ENCODE data around the gene USP54. TPM values are rescaled to one million over a fixed set of nuclear protein-coding genes. Genes with fewer than 3 reads are reported as not detected.

Gene USP54
- total and polyA plus RNA-seq, 12 donors, result 7.3 to 26.8 (median 14.8) TPM

DNA sequence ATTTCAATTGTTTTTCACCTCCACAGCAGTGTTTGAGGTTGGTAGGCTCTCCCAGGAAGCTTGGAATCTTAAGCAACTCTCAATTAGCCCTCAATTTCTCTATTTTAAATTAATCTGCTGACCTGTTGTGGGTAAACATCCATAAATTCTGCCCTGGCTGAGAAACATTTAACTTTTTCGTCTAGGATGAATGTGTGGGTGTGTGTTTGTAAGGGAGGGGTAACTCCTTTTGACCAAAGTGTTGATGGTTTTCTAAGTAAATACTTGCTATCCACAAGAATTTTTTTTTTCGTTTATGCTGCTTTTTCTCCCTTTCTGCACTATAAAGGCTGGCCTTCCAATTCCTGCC is 96.3 kb downstream of the USP54 start:
- Histone ChIP-seq H3K27ac (peak overlapping the region; percentile 83 to 99 (median 91)), H3K27me3 (no peaks in the 10 kb centered on the region), H3K36me3 (replicated peaks in 1 of 2) (no peaks in the 10 kb centered on the region), H3K4me3 (peak overlapping the region; percentile 35 to 98 (median 60)), H3K9me3 (replicated peaks in 1 of 3) (no peaks in the 10 kb centered on the region), H3K4me1 (replicated peaks in 1 of 2) (peaks cover 22 to 47% of the 10 kb centered on the region in 2 donors)
- intact Hi-C loops (cut with DNase I), result no loop called here
- TF ChIP-seq, protein P1, sequence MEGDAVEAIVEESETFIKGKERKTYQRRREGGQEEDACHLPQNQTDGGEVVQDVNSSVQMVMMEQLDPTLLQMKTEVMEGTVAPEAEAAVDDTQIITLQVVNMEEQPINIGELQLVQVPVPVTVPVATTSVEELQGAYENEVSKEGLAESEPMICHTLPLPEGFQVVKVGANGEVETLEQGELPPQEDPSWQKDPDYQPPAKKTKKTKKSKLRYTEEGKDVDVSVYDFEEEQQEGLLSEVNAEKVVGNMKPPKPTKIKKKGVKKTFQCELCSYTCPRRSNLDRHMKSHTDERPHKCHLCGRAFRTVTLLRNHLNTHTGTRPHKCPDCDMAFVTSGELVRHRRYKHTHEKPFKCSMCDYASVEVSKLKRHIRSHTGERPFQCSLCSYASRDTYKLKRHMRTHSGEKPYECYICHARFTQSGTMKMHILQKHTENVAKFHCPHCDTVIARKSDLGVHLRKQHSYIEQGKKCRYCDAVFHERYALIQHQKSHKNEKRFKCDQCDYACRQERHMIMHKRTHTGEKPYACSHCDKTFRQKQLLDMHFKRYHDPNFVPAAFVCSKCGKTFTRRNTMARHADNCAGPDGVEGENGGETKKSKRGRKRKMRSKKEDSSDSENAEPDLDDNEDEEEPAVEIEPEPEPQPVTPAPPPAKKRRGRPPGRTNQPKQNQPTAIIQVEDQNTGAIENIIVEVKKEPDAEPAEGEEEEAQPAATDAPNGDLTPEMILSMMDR (IDR thresholded peaks at IDR 0.05), result no peak
- TF ChIP-seq POLR2A (IDR thresholded peaks at IDR 0.05), result no peak
- WGBS, 4 donors, result 0% methylated on average over 2 of the region's 2 CpGs
- DNase-seq, result no peak

DNA sequence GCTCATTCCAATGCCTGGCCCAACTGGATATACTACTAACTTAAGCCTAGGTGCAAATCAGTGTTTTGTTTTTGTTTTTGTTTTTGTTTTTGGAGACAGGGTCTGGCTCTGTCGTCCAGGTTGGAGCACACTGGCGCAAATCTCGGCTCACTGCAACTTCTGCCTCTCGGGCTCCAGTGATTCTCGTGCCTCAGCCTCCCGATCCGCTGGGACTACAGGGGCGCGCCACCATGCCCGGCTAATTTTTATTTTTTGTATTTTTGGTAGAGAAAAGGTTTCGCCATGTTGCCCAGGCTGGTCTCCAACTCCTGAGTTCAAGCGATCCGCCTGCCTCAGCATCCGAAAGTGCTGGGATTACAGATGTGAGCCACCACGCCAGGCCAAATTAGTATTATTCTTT is 96.9 kb downstream of the USP54 start:
- TF ChIP-seq, protein P1 (IDR thresholded peaks at IDR 0.05), result no peak
- no peak for TF ChIP-seq POLR2A (IDR thresholded peaks at IDR 0.05)
- WGBS, 4 donors, result 93 to 95% (median 95%) methylated on average over 15 of the region's 15 CpGs
- DNase-seq, result no peak

DNA sequence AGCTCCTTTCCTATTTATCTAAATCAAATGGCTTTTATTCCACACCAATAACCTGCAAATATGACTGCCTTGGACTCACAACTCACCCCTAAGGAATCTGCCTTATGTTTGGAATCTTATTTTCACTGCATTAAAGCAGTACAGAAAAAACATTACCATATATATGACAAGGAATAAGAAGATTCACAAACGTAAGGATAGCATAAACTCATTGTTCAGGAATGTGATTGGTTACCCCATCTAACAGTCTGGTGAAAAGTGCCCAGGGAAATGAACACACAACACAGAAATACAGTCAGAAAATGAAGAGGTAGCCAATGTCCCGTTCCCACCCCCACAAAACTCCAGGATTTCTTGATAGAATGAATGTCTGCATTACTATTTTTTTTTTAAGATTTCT is 97.4 kb downstream of the USP54 start:
- H3K36me3 ChIP-seq (replicated peaks in 1 of 2), result no peaks in the 10 kb centered on the region
- intact Hi-C loops (cut with DNase I), result no loop called here
- TF ChIP-seq, protein P1 (IDR thresholded peaks at IDR 0.05), result no peak
- no peak for TF ChIP-seq POLR2A (IDR thresholded peaks at IDR 0.05)
- WGBS, 4 donors, result 31 to 45% (median 39%) methylated on average over 2 of the region's 2 CpGs
- DNase-seq, result no peak
- no peaks in the 10 kb centered on the region for H3K9me3 ChIP-seq (replicated peaks in 1 of 3)
- H3K27me3 ChIP-seq, result no peaks in the 10 kb centered on the region
- peaks cover 22 to 47% of the 10 kb centered on the region in 2 donors for H3K4me1 ChIP-seq (replicated peaks in 1 of 2)
- peak overlapping the region in 1 of 4 donors; percentile 81 for H3K4me3 ChIP-seq
- no peak overlapping the region for H3K27ac ChIP-seq

More for the DNA sequence above, 96.9 kb downstream of the USP54 start:
- H3K9me3 ChIP-seq (replicated peaks in 1 of 3), result no peaks in the 10 kb centered on the region
- intact Hi-C loops (cut with DNase I), result no loop called here
- no peaks in the 10 kb centered on the region for H3K36me3 ChIP-seq (replicated peaks in 1 of 2)
- H3K4me1 ChIP-seq (replicated peaks in 1 of 2), result peaks cover 22 to 47% of the 10 kb centered on the region in 2 donors
- H3K4me3 ChIP-seq, result peak overlapping the region in 2 of 4 donors; percentile 81 to 98
- H3K27ac ChIP-seq, result no peak overlapping the region
- no peaks in the 10 kb centered on the region for H3K27me3 ChIP-seq

DNA sequence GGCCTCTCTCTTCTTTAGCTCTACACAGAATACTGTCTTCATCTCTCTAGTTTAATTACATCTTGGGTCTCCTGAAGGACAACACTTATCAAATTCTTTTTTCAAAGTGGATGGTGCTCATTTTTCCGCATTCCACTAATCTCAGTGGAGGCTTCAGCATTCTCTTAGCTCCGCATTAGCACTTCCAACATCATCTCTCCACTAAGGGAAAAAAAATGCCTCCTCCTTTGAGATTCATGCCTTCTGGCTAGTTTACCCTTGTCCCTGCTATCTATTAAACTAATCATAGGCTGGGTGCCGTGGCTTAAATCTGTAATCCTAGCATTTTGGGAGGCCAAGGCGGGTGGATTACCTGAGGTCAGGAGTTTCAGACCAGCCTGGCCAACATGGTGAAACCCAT is 104.5 kb downstream of the USP54 start:
- Histone ChIP-seq H3K27ac (no peak overlapping the region), H3K4me1 (replicated peaks in 1 of 2) (peaks cover 5 to 9% of the 10 kb centered on the region in 2 donors), H3K27me3 (no peaks in the 10 kb centered on the region), H3K9me3 (replicated peaks in 1 of 3) (no peaks in the 10 kb centered on the region), H3K36me3 (replicated peaks in 1 of 2) (peaks cover 0 to 10% of the 10 kb centered on the region in 2 donors), H3K4me3 (no peak overlapping the region)
- DNase-seq, result no peak
- WGBS, 4 donors, result 93 to 98% (median 97%) methylated on average over 4 of the region's 4 CpGs
- intact Hi-C loops (cut with DNase I), result loop anchor here in 1 of 2 donors (10.0 kb wide), 1 partner anchor 222 kb away; no protein-coding TSS in a partner anchor
- no peak for TF ChIP-seq POLR2A (IDR thresholded peaks at IDR 0.05)
- TF ChIP-seq, protein P1 (IDR thresholded peaks at IDR 0.05), result no peak
